Calu3 (cell line): Measurements from ENCODE around the gene PPP2R3B. TPM values are rescaled to one million over a fixed set of nuclear protein-coding genes. Genes with fewer than 3 reads are reported as not detected.

ENCODE experiments used
- BruUV-seq: library from RNA; stranded (reverse); fragments of 400-500 nt; replicated peaks from 2 replicates; lab custom pipeline; 2021; lab: Mats Ljungman, UMichigan
- CTCF ChIA-PET: fragments of 300-600 bp; sonication (Branson Sonifier 250); formaldehyde crosslinking; loops from one replicate; lab custom pipeline; 2022; ENCODE audit warnings: antibody characterized with exemption; lab: Charles Lee
- DNase-seq: peaks from one replicate; pipeline ENCODE4 v3.0.0; 2022
- H3K27ac Mint-ChIP-seq: one replicate; pipeline ENCODE4 v1.8.0; 2022; ENCODE audit warnings: mixed read lengths; ENCODE audit not compliant: unreplicated experiment
- H3K27me3 Mint-ChIP-seq: one replicate; pipeline ENCODE4 v1.8.0; 2022; ENCODE audit warnings: mixed read lengths; ENCODE audit not compliant: unreplicated experiment
- H3K36me3 Mint-ChIP-seq: one replicate; pipeline ENCODE4 v1.8.0; 2022; ENCODE audit warnings: mild to moderate bottlenecking, moderate library complexity, mixed read lengths; ENCODE audit not compliant: insufficient read depth, unreplicated experiment
- H3K4me1 Mint-ChIP-seq: one replicate; pipeline ENCODE4 v1.8.0; 2022; ENCODE audit warnings: mild to moderate bottlenecking, low read depth, mixed read lengths; ENCODE audit not compliant: unreplicated experiment
- H3K4me3 Mint-ChIP-seq: one replicate; pipeline ENCODE4 v1.8.0; 2022; ENCODE audit warnings: mild to moderate bottlenecking, low read depth, moderate library complexity, mixed read lengths; ENCODE audit not compliant: unreplicated experiment
- H3K9me3 Mint-ChIP-seq: one replicate; pipeline ENCODE4 v1.8.0; 2022; ENCODE audit warnings: low read depth, mixed read lengths; ENCODE audit not compliant: unreplicated experiment
- intact Hi-C: fragments of 100-400 bp; cut with micrococcal nuclease; formaldehyde crosslinking; loops from one replicate; pipeline ENCODE4 v1.10.0; 2022; ENCODE audit not compliant: unreplicated experiment
- total RNA-seq: library from RNA; stranded (reverse); gene quantifications from 2 replicates; pipeline ENCODE4 v1.2.3, GENCODE V29; 2022
- TF ChIP-seq, protein P1 (sequence below): fragments of 200-600 bp; IDR thresholded peaks from one replicate; pipeline ENCODE4 v1.8.0; 2022; ENCODE audit warnings: antibody characterized with exemption; ENCODE audit not compliant: unreplicated experiment

PPP2R3B gene
- total RNA-seq, 1 experiment from 2014 or later = 25.4 TPM

DNA sequence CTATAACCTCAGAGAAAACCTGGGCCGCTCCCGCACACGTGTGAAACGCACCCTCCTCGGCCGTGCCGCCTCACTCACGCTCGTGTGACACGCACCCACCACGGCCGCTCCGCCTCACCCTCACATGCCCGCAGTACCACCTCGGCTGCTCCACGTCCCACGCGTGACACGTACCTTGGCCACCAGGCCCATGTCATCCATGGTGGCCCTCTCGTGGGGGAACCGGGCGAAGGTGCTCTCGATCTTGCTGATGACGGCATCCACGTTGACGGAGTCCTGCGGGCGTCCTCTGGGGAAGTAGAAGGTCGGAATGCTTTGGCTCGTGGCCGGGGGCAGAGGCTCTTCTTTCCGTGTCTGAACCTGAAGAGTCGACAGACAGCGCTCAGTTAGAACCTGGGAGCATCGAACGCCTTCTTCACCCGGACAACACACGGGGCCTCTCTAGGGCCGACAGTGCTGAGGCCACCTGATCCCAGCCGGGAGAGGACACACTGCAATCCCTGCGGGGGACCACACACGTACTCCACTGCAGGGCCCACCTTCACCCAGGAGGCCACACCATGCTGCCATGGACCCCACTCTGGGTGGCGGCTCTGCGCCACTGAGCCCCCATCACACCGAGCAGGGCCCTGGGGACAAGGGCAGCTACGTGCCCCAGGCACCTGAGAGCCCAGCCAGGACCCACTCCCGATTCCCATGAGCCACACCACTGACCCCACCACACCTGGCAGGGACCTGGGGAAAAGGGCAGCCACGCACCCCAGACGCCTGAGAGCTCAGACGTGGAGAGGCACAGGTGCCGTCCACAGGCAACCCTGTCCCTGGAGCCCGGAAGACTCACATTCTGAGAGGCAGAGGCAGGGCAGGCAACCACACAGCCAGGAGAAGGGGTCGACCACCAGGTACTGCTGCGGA lies 25.2 kb downstream of the PPP2R3B start:
- DNase-seq = no peak
- TF ChIP-seq, protein P1, sequence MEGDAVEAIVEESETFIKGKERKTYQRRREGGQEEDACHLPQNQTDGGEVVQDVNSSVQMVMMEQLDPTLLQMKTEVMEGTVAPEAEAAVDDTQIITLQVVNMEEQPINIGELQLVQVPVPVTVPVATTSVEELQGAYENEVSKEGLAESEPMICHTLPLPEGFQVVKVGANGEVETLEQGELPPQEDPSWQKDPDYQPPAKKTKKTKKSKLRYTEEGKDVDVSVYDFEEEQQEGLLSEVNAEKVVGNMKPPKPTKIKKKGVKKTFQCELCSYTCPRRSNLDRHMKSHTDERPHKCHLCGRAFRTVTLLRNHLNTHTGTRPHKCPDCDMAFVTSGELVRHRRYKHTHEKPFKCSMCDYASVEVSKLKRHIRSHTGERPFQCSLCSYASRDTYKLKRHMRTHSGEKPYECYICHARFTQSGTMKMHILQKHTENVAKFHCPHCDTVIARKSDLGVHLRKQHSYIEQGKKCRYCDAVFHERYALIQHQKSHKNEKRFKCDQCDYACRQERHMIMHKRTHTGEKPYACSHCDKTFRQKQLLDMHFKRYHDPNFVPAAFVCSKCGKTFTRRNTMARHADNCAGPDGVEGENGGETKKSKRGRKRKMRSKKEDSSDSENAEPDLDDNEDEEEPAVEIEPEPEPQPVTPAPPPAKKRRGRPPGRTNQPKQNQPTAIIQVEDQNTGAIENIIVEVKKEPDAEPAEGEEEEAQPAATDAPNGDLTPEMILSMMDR = no peak
- peaks cover 12% of the 10 kb centered on the region for H3K9me3 Mint-ChIP-seq
- no peaks in the 10 kb centered on the region for H3K27me3 Mint-ChIP-seq
- no peaks in the 10 kb centered on the region for H3K4me1 Mint-ChIP-seq
- intact Hi-C loops = no loop called here
- H3K36me3 Mint-ChIP-seq = peaks cover 27% of the 10 kb centered on the region
- no TSS peak for BruUV-seq
- H3K27ac Mint-ChIP-seq = no peak overlapping the region
- H3K4me3 Mint-ChIP-seq = no peak overlapping the region
- CTCF ChIA-PET = no interaction called here

DNA sequence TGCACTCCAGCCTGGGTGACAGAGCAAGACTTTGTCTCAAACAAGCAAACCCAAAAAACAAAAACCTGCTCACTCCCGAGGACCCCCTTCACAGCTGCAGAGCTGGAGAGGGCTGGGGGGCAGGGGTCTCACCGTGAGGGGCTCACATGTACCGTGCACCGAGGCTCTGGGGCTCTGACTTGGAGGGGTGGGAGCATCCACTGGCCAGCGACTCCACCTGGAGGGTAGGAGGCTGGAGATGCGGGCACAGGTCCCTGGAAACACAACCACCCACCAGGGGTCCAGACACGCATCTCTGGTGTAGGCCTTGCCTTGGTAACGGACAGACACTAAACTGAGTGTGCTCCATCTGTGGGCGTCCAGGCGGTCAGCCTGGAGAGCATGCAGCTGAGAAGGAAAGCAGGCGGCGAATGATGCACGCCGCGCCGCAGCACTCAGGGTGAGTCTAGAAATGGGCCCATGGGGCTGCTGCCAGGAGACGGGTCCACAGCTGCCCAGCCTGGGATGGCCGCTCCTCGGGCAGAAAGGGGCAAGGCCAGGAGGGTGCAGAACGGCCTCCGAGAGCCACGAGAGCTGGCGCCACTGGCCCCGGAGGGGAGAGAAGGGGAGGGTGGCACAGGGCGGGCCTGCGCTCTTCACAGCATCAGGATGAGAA lies 26.1 kb downstream of the PPP2R3B start:
- H3K36me3 Mint-ChIP-seq = peaks cover 29% of the 10 kb centered on the region
- CTCF ChIA-PET = no interaction called here
- no peak for DNase-seq
- H3K4me3 Mint-ChIP-seq = no peak overlapping the region
- H3K27me3 Mint-ChIP-seq = no peaks in the 10 kb centered on the region
- no TSS peak for BruUV-seq
- peaks cover 12% of the 10 kb centered on the region for H3K9me3 Mint-ChIP-seq
- no peaks in the 10 kb centered on the region for H3K4me1 Mint-ChIP-seq
- H3K27ac Mint-ChIP-seq = no peak overlapping the region
- intact Hi-C loops = no loop called here
- TF ChIP-seq, protein P1 = no peak

- H3K9me3 Mint-ChIP-seq = peaks cover 11% of the 10 kb centered on the region
- H3K27ac Mint-ChIP-seq = no peak overlapping the region
- no peaks in the 10 kb centered on the region for H3K27me3 Mint-ChIP-seq
- CTCF ChIA-PET = no interaction called here
- TF ChIP-seq, protein P1 = no peak
- no TSS peak for BruUV-seq
- no peaks in the 10 kb centered on the region for H3K4me1 Mint-ChIP-seq
- no peak for DNase-seq
- H3K4me3 Mint-ChIP-seq = no peak overlapping the region
- intact Hi-C loops = no loop called here
- H3K36me3 Mint-ChIP-seq = peaks cover 31% of the 10 kb centered on the region
These were observed 28.0 kb downstream of the PPP2R3B start for GRCh38 chrX:358651-359143.

DNA sequence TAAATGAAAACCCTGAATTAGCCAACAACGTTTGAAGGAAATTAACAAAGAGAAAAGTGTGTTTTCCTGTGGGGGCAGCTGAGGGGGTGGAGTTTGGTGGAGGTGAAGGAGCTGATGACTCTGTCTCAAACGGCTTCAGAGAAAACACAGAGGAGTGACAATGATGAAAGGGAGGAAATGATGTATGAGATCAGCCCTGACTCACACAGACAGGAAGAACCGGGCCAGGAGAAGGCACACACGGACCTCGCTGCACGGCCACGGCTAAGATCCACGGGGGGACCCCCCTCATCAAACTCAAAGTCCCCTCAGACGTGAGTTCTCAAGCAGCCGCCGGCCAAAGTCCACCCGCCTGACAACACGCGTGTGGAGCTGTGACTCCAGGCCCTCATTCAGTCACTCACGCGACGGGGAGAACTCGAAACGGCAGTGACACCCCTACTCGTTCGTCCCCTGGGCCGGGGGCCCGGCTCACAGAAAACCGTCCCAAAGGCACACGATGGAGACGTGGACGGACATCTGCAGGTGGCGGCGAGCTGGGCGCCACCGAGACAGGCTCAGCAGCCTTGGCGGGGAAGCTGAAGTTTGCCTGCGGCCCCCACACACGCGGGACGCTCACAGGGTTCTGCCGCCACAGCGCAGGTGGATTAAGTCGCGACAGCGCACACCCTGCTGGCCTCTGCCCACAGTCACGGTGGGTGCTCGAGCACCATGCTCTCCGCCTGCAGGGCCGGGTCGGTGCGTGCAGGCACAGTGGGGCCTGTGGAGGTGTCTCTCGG lies 28.8 kb downstream of the PPP2R3B start:
- Mint-ChIP-seq H3K27ac (no peak overlapping the region), H3K4me1 (no peaks in the 10 kb centered on the region), H3K9me3 (peaks cover 6% of the 10 kb centered on the region), H3K27me3 (no peaks in the 10 kb centered on the region), H3K4me3 (no peak overlapping the region), H3K36me3 (peaks cover 23% of the 10 kb centered on the region)
- TF ChIP-seq, protein P1 = no peak
- DNase-seq = no peak
- CTCF ChIA-PET = no interaction called here
- BruUV-seq = no TSS peak
- intact Hi-C loops = no loop called here
